Epithelial cell of prostate (primary cell): ENCODE measurements around the gene YES1.
A peak's percentile ranks its signal among the peaks of the same experiment; 100 is the strongest.
"Not testable (repeated sequence)": the region's sequence is repeated elsewhere in the genome, so short reads cannot be mapped to it uniquely, and the experiment has no call there.

Source experiments
- DNase-seq: peaks from one replicate; pipeline ENCODE4 v3.0.0-alpha.2; 2011; ENCODE audit warnings: low read depth, low spot score
- H3K27ac ChIP-seq: fragments of 450-650 bp; 2 replicates; pipeline ENCODE4 v1.5.1; 2017; ENCODE audit warnings: mild to moderate bottlenecking

The YES1 gene

GRCh38 chr18:741931-742512 is 70.0 kb downstream of the YES1 start:
- DNase-seq = no peak

GRCh38 chr18:732371-732770 is 79.7 kb downstream of the YES1 start:
- no peak overlapping the region for H3K27ac ChIP-seq
- DNase-seq = no peak

More at GRCh38 chr18:741931-742512, 70.0 kb downstream of the YES1 start:
- H3K27ac ChIP-seq = no peak overlapping the region

GRCh38 chr18:731185-731584 is 80.9 kb downstream of the YES1 start:
- no peak overlapping the region for H3K27ac ChIP-seq
- DNase-seq = no peak

- DNase-seq = no peak
These were observed 81.3 kb downstream of the YES1 start for GRCh38 chr18:730692-731091.

DNA sequence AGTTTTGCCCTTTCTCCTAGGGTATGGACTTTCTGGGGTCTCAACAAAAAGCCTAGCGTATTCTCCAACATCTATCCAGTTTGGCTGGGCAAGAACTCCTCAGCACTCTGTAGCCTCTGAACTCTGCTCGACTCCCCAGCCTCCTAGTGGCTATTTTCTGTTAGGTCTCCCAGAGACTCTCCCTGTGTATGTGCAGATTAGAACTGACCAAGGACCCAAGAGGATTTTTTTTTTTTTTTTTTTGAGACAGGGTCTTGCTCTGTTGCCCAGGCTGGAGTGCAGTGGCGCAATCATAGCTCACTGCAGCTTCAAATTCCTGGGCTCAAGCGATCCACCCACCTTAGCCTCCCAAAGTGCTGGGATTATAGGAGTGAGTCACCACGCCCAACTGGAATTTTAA is 81.9 kb downstream of the YES1 start:
- not testable (repeated sequence) for H3K27ac ChIP-seq, DNase-seq

More at GRCh38 chr18:730692-731091, 81.3 kb downstream of the YES1 start:
- no peak overlapping the region for H3K27ac ChIP-seq

- DNase-seq = no peak
- H3K27ac ChIP-seq = no peak overlapping the region
These were observed 86.4 kb downstream of the YES1 start for GRCh38 chr18:725646-726045.

- H3K27ac ChIP-seq = no peak overlapping the region
- DNase-seq = no peak
These were observed 88.4 kb downstream of the YES1 start for GRCh38 chr18:723541-724080.

- no peak overlapping the region for H3K27ac ChIP-seq
- DNase-seq = no peak
These were observed 95.0 kb downstream of the YES1 start for GRCh38 chr18:717003-717402.

DNA sequence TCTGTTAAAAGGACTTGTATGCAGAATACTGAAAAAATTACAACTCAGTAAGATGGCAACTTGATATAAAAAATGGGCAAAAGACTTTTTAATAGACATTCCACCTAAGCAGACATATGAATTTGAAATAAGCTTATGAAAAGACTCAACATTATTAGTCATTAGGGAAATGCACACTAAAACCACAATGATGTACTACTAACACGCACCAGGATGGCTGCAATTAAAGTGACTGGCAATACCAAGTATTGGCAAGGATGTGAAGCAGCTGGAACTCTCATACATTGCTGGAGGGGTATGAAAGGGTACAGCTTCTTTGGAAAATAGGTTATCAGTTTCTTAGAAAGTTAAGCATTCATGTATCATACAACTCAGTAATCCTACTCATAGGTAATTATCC is 96.4 kb downstream of the YES1 start:
- peak; percentile 45 for DNase-seq

GRCh38 chr18:713135-713490 is 98.9 kb downstream of the YES1 start:
- DNase-seq = no peak
- H3K27ac ChIP-seq = peak overlapping the region; percentile 75

More for the DNA sequence above, 96.4 kb downstream of the YES1 start:
- H3K27ac ChIP-seq = peak overlapping the region; percentile 21

DNA sequence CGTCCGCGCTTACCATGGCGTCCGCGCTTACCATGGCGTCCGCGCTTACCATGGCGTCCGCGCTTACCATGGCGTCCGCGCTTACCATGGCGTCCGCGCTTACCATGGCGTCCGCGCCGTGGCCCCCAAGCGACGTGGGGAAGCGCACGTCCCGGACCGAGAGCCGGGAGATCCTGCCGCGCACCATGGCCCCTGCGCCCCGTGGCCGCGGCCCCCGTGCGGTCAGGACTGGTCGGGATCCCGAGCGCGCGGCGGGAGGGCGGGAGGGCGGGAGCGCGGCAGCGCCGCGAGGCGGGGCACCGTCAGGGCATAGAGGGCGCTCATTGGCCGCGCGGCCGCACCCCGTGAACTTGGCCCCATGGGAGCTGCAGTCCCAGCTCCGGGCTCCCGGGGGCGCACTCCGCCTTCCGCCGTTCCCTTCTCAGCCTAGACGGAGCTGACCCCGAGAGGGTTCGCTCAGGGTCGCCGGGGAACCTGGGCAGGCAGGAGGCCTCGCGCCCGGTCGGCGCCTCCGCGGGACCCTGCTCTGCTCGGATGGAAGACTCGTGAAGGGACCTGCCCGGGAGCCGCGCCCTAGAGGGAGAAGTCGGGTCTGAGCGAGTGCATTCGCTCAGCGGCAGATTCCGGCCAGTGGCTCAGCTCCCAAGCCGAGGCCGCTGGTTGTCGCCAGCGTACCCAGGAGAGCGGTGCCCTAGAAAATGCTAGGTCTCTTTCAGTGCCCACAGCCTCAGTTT is 99.5 kb downstream of the YES1 start, which contains the start of gene ENOSF1:
TSS of gene ENOSF1 (minus strand) at position 230 of the 734 bp plus-strand sequence. CDS start at position 187, 43 bp downstream.
- DNase-seq = peak; percentile 16
- H3K27ac ChIP-seq = peak within 1 kb of the TSS; percentile 75

DNA sequence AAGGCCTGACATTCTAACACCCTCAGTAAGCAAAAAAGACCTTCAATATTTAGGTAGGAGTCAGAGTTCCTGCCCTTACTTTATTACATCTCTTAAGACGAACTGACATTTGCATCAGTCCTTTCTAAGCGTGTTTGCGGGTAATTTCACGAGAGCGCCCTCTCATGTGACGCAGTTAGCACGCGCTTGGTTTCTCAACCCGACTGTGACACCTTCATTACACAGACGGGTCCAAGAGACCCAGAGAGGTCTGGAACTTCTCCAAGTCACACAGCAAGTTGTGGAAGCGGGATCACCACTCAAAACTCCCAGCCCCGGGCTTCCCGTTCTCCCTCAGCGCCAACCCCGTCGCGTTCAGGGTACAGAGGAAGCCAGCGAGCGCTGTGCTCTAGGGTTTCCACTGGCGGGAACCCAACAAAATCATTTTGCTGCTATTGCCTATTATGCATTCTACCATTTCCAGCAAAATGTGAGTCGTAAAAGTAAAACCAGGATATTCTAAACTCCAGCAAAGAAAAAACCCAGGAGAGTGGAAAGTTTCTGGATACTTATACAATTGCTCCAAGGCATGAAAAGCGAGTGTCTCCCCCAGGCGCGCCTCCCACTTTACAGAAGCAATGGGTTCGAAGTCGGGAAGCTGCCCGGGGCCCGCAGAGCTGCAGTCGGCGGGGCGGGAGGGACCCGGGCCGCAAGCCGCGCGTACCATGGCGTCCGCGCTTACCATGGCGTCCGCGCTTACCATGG is 100.2 kb downstream of the YES1 start:
- peak overlapping the region; percentile 75 for H3K27ac ChIP-seq
- DNase-seq = peak; percentile 27

DNA sequence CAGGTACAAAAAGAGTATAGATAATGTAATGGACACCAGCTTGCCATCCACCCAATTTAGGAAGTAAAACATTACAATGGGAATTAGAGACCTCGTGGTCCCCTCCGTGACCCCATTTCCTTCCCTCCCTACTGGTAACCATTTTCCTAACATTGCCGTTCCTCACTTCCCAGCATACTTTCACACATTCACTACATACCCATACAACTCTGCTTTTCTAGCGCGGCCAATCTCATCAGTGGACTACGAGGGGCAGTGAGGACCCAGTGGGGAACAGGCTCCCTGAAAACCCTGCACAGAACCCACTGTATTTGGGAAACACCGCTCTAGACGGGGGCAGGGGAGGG is 100.8 kb downstream of the YES1 start:
- peak overlapping the region; percentile 75 for H3K27ac ChIP-seq
- no peak for DNase-seq

GRCh38 chr18:710418-711300 is 101.4 kb downstream of the YES1 start:
- H3K27ac ChIP-seq = peak overlapping the region; percentile 75
- no peak for DNase-seq

DNA sequence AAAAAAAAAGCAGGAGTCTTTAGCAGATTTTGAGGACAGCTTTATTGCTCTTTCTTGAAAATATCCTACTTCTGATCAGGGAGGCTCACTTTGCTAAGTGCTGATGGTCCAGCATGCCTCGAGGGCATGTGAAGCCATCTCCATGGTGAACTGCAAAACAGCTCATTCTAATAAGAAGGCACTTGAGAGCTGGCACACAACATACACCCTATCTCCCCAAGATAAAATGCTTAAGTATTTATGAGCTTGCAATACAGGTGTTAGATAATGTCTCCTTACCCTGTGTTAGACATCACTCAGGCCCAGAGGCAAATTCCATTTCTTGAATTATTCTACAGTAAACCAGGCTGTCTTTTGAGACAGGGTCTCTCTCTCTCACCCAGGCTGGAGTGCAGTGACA is 102.3 kb downstream of the YES1 start:
- DNase-seq = no peak
- no peak overlapping the region for H3K27ac ChIP-seq

- H3K27ac ChIP-seq = no peak overlapping the region
- DNase-seq = no peak
These were observed 103.9 kb downstream of the YES1 start for GRCh38 chr18:708096-708495.

GRCh38 chr18:706405-706804 is 105.6 kb downstream of the YES1 start:
- H3K27ac ChIP-seq = no peak overlapping the region
- no peak for DNase-seq

GRCh38 chr18:703213-703967 is 108.7 kb downstream of the YES1 start:
- H3K27ac ChIP-seq = peak overlapping the region; percentile 82
- DNase-seq = peak; percentile 44

DNA sequence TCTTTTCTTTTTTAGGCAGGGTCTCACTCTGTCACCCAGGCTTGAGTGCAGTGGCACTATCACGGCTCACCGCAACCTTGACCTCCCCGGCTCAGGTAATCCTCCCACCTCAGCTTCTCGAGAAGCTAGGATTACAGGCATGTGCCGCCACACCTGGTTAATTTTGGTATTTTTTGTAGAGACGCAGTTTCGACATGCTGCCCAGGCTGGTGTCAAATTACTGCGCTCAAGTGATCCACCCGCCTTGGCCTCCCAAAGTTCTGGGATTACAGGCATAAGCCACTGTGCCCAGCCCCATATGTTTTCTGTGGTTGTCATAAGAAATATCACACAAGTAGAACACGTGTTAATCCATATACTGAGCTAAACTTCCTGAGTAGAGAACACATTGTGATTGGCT is 114.2 kb downstream of the YES1 start:
- H3K27ac ChIP-seq = no peak overlapping the region
- DNase-seq = no peak
